Stomach (tissue), 4 donors: Measurements from ENCODE around the gene ETF1.

Source experiments
- POLR2A ChIP-seq, 4 donors: fragments of 450-650 bp; IDR thresholded peaks; one replicate each; pipeline ENCODE4 v1.6.1; 2016; ENCODE audit warnings: antibody characterized with exemption in 4 of 4, control low read depth in 2 of 4, mild to moderate bottlenecking in 1 of 4, moderate library complexity in 1 of 4
- POLR2AphosphoS5 ChIP-seq, 3 donors: sonication (generic); formaldehyde crosslinking; IDR thresholded peaks; one replicate each; pipeline ENCODE4 v1.6.1; 2016; ENCODE audit warnings: antibody characterized with exemption in 3 of 3
- TF ChIP-seq, protein P1 (sequence below), 7 experiments: fragments of 450-650 bp in 4 of 7; fragments of 200-600 bp in 3 of 7; sonication (generic) in 3 of 7; IDR thresholded peaks; one replicate each; pipeline ENCODE4 v1.5.1; 2016 to 2019; ENCODE audit warnings: antibody characterized with exemption in 7 of 7, control low read depth in 2 of 7, mild to moderate bottlenecking in 1 of 7

DNA sequence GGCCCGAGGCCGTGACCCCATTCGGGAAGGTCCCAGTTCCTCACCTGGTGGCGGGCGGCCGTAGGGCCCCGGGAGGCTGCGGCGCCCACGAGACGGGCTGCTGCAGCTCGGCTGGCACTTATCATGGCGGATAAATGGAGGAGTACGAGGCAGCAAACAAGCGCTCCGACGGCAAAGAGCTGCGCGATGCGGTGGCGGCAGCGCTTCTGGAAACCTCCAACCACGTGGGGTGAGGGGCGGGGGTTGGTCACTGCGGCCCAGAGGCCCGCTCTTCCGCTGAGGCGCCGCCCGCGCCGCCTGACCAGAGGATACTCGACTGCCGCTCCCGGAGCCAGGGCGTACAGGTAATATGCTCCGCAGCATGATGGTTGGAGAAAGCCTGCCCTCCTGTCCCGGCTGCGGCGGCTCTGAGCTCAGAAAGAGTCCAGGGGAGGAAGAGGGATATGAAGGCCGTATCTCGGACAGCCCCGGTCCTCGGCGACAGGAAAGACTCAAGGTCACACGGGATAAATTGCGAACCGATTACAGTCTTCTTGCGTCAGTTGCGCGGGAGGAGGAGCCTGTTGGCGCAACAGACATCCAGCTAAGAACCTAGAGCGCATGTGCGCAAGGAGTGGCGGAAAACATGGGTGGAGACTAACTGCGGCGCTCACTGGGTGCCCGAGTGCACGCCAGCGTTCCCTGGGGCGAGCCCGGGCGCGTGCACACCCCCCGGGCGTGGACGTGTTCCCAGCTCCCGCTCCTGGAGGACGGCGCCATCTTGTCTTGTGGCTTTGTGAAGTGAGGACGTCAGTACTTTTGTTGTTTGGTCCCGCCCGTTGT, 32.4 kb upstream of the ETF1 start, which contains the start of gene HSPA9:
- TF ChIP-seq, protein P1, sequence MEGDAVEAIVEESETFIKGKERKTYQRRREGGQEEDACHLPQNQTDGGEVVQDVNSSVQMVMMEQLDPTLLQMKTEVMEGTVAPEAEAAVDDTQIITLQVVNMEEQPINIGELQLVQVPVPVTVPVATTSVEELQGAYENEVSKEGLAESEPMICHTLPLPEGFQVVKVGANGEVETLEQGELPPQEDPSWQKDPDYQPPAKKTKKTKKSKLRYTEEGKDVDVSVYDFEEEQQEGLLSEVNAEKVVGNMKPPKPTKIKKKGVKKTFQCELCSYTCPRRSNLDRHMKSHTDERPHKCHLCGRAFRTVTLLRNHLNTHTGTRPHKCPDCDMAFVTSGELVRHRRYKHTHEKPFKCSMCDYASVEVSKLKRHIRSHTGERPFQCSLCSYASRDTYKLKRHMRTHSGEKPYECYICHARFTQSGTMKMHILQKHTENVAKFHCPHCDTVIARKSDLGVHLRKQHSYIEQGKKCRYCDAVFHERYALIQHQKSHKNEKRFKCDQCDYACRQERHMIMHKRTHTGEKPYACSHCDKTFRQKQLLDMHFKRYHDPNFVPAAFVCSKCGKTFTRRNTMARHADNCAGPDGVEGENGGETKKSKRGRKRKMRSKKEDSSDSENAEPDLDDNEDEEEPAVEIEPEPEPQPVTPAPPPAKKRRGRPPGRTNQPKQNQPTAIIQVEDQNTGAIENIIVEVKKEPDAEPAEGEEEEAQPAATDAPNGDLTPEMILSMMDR (IDR thresholded peaks at IDR 0.05), result no peak
- TF ChIP-seq POLR2A (IDR thresholded peaks at IDR 0.05), result peak in 2 of 4 donors; percentile 72 to 83
- TF ChIP-seq POLR2AphosphoS5 (IDR thresholded peaks at IDR 0.05), result peak; percentile 92 to 97 (median 94)
